K562 (cell line): ENCODE results near the gene TMEM11. TPM values are rescaled to one million over a fixed set of nuclear protein-coding genes. Genes with fewer than 3 reads are reported as not detected.

Experiments
- ATAC-seq: fragments of 200-7000 bp; cut with Tn5 transposase; 3 replicates; pipeline ENCODE4 v1.9.1; 2020; ENCODE audit warnings: moderate library complexity
- BruUV-seq: library from RNA; stranded (reverse); fragments of 400-500 nt; replicated peaks from 2 replicates; lab custom pipeline; 2021; lab: Mats Ljungman, UMichigan
- CTCF ChIA-PET: fragments of 300-600 bp; formaldehyde crosslinking; extraction: SDS; loops from one replicate; lab custom pipeline; 2021; ENCODE audit warnings: low intra/inter-chr PET ratio; lab: Yijun Ruan, JAX
- POLR2A ChIA-PET: fragments of 300-600, 350-650 bp; sonication (Branson Sonifier 250); formaldehyde crosslinking; extraction: SDS; loops from one replicate; lab custom pipeline; 2021; ENCODE audit warnings: antibody characterized with exemption, inconsistent platforms; lab: Yijun Ruan, JAX
- DNase-seq, 4 experiments: peaks; one replicate each; pipeline versions ENCODE4 v3.0.0 to v3.0.0-alpha.2; 2011 to 2018; ENCODE audit warnings: low spot score in 3 of 4, mixed read lengths in 3 of 4; ENCODE audit errors: extremely low read depth in 1 of 4
- FAIRE-seq: peaks from 2 replicates; lab custom pipeline; 2011; peaks lifted over from hg19 to GRCh38; lab: Jason Lieb, UNC
- H2AFZ ChIP-seq: 2 replicates; pipeline ENCODE4 v1.6.0; 2011; ENCODE audit warnings: low read depth, low read length, control low read depth, inconsistent platforms
- H3K27ac ChIP-seq: fragments of 200-600 bp; 3 replicates; pipeline ENCODE4 v1.8.0; 2011; ENCODE audit warnings: low read depth, mild to moderate bottlenecking, control low read depth, inconsistent platforms, low read length, moderate library complexity, mixed read lengths; ENCODE audit errors: extremely low read depth
- H3K27me3 ChIP-seq, 2 experiments: fragments of 300-600 bp in 1 of 2; 2 replicates in 1 of 2; 3 replicates in 1 of 2; pipeline versions ENCODE4 v1.6.0 to v1.8.0; 2011; ENCODE audit warnings: inconsistent platforms in 2 of 2, low read length in 2 of 2, mild to moderate bottlenecking in 1 of 2, mixed read lengths in 1 of 2, moderate library complexity in 1 of 2; ENCODE audit not compliant: control insufficient read depth in 2 of 2, insufficient read depth in 2 of 2
- H3K36me3 ChIP-seq: fragments of 300-600 bp; 3 replicates; pipeline ENCODE4 v1.8.0; 2011; ENCODE audit warnings: mild to moderate bottlenecking, low read length, inconsistent platforms; ENCODE audit not compliant: control insufficient read depth, insufficient read depth
- H3K4me1 ChIP-seq, 2 experiments: fragments of 200-600 bp in 1 of 2; replicated peaks in 1 of 2; 2 replicates in 1 of 2; 3 replicates in 1 of 2; pipeline versions ENCODE4 v1.5.1 to v1.8.0; 2011; ENCODE audit warnings: inconsistent platforms in 2 of 2, low read length in 2 of 2, mild to moderate bottlenecking in 1 of 2, mixed read lengths in 1 of 2, moderate library complexity in 1 of 2; ENCODE audit not compliant: control insufficient read depth in 2 of 2, insufficient read depth in 2 of 2
- H3K4me2 ChIP-seq: 2 replicates; pipeline ENCODE4 v1.6.1; 2011; ENCODE audit warnings: low read length, control low read depth, inconsistent platforms, mixed read lengths; ENCODE audit not compliant: insufficient read depth
- H3K4me3 ChIP-seq: fragments of 200-600 bp; sonication (generic), shearing (Covaris generic); 2 replicates; pipeline ENCODE4 v1.5.1; 2016; ENCODE audit warnings: control low read depth, inconsistent platforms
- H3K79me2 ChIP-seq: fragments of 200-600 bp; 3 replicates; pipeline ENCODE4 v1.8.0; 2011; ENCODE audit warnings: low read length, inconsistent platforms; ENCODE audit not compliant: control insufficient read depth, insufficient read depth
- H3K9ac ChIP-seq, 2 experiments: 2 replicates each; pipeline versions ENCODE4 v1.6.0 to v1.6.1; 2011; ENCODE audit warnings: low read depth in 2 of 2, low read length in 2 of 2, control low read depth in 1 of 2, inconsistent platforms in 1 of 2, mild to moderate bottlenecking in 1 of 2, mixed read lengths in 1 of 2; ENCODE audit not compliant: insufficient read depth in 1 of 2
- H3K9me1 ChIP-seq: one replicate; pipeline ENCODE4 v1.6.0; 2011; ENCODE audit warnings: inconsistent platforms, mild to moderate bottlenecking, low read length, moderate library complexity; ENCODE audit not compliant: control insufficient read depth, insufficient read depth
- H3K9me3 ChIP-seq: replicated peaks from 2 replicates; pipeline ENCODE4 v1.5.1; 2011; ENCODE audit warnings: low read depth, low read length, inconsistent platforms; ENCODE audit not compliant: control insufficient read depth, insufficient read depth
- H4K20me1 ChIP-seq: replicated peaks from 2 replicates; pipeline ENCODE4 v1.6.1; 2011; ENCODE audit warnings: low read length, inconsistent platforms, mixed read lengths; ENCODE audit not compliant: control insufficient read depth, insufficient read depth
- CC2D1A ChIP-seq: fragments of 450-650 bp; IDR thresholded peaks from 2 replicates; pipeline ENCODE4 v1.6.1; 2017; ENCODE audit warnings: mild to moderate bottlenecking
- CHAMP1 ChIP-seq: fragments of 450-650 bp; IDR thresholded peaks from 2 replicates; pipeline ENCODE4 v1.6.1; 2016; ENCODE audit warnings: mild to moderate bottlenecking
- E2F3 ChIP-seq: fragments of 250-450 bp; sonication (Bioruptor Pico); IDR thresholded peaks from 2 replicates; pipeline ENCODE4 v1.4.0; 2020; ENCODE audit warnings: mild to moderate bottlenecking
- GTF2E2 ChIP-seq: fragments of 200-800 bp; sonication (Bioruptor generic); IDR thresholded peaks from 2 replicates; pipeline ENCODE4 v1.6.1; 2016; ENCODE audit warnings: missing genetic modification characterization, missing compliant biosample characterization
- HNRNPLL ChIP-seq: fragments of 200-400 bp; formaldehyde crosslinking; IDR thresholded peaks from 2 replicates; pipeline ENCODE4 v1.6.1; 2017; ENCODE audit warnings: low read length, low read depth, mild to moderate bottlenecking; ENCODE audit not compliant: poor library complexity, severe bottlenecking
- MCM7 ChIP-seq, 2 experiments: fragments of 450-650 bp; IDR thresholded peaks; 2 replicates each; pipeline ENCODE4 v1.6.1; 2016 to 2018
- ZFPM2 ChIP-seq: fragments of 250-450 bp; sonication (Bioruptor Pico); IDR thresholded peaks from 2 replicates; pipeline ENCODE4 v1.5.1; 2022; ENCODE audit warnings: mild to moderate bottlenecking
- ZNF583 ChIP-seq: fragments of 250-450 bp; sonication (Bioruptor Pico); IDR thresholded peaks from 2 replicates; pipeline ENCODE4 v1.4.0; 2020
- WGBS: fragments of 100-300 bp; shearing (Covaris generic); methylation state at CpG from one replicate; pipeline ENCODE4 v1.1.6; 2016; ENCODE audit warnings: low coverage, mixed read lengths; ENCODE audit not compliant: insufficient coverage; ENCODE audit errors: missing lambda C conversion rate; 5-methylcytosine and 5-hydroxymethylcytosine counted together
- in situ Hi-C: fragments of 300-500 bp; cut with MboI; formaldehyde crosslinking; loops from 4 replicates; pipeline ENCODE4 v1.15.0; 2018; ENCODE audit warnings: inconsistent platforms, mixed read lengths
- intact Hi-C: fragments of 100-400 bp; cut with micrococcal nuclease; formaldehyde crosslinking; loops from 2 replicates; pipeline ENCODE4 v1.14.2; 2022
- polyA plus RNA-seq, 8 experiments: library from polyadenylated mRNA; depleted of rRNA in 4 of 8; stranded (reverse) in 5 of 8; unstranded in 3 of 8; fragments of >200 nt; fragmentation: Nextera tagmentation in 2 of 8; fragmentation: Illumina TruSeq in 1 of 8; extraction: Ambion mirVana in 2 of 8; extraction: Trizol in 1 of 8; gene quantifications; 2 replicates each; pipeline versions ENCODE4 v1.2.1 to v1.2.3, GENCODE V29; 2011 to 2014; ENCODE audit warnings: inconsistent platforms in 1 of 8, missing spikeins in 1 of 8
- total RNA-seq, 7 experiments: library from RNA; depleted of rRNA in 6 of 7; stranded (reverse); fragments of >200 nt in 6 of 7; fragmentation: Illumina TruSeq in 2 of 7; extraction: Trizol in 2 of 7; gene quantifications; 2 replicates each; pipeline versions ENCODE4 v1.2.1 to v1.2.3, GENCODE V29; 2011 to 2021; ENCODE audit warnings: low replicate concordance in 1 of 7

Gene TMEM11
- total and polyA plus RNA-seq, 9 of the 15 experiments (the other 6 are each of a cell fraction or from before 2014, with no cell fraction given), result 12.0 to 40.7 (median 30.0) TPM

- TF ChIP-seq CC2D1A, result no peak
- no peak for TF ChIP-seq CHAMP1
Measured at GRCh38 chr17:21214015-21214776, at the start of gene TMEM11 (continued).

GRCh38 chr17:21263376-21263775 lies 49.4 kb upstream of the TMEM11 start:
- intact Hi-C loops (no loop called here), in situ Hi-C loops (no loop called here)
- BruUV-seq, result no TSS peak
- no peaks in the 10 kb centered on the region; a peak in 1 of 5 replicates for H3K4me1 ChIP-seq
- no peak for ATAC-seq
- H3K9me3 ChIP-seq, result no peaks in the 10 kb centered on the region
- H3K9ac ChIP-seq, result no peak overlapping the region
- no peak overlapping the region for H2AFZ ChIP-seq
- FAIRE-seq, result no peak
- no peak overlapping the region for H3K4me2 ChIP-seq
- H4K20me1 ChIP-seq, result no peaks in the 10 kb centered on the region
- no peak overlapping the region for H3K4me3 ChIP-seq
- H3K36me3 ChIP-seq, result no peaks in the 10 kb centered on the region
- DNase-seq, result no peak
- POLR2A ChIA-PET, result no interaction called here
- H3K9me1 ChIP-seq, result no peaks in the 10 kb centered on the region
- no peak overlapping the region for H3K27ac ChIP-seq
- no peaks in the 10 kb centered on the region for H3K79me2 ChIP-seq
- CTCF ChIA-PET, result no interaction called here
- no peaks in the 10 kb centered on the region for H3K27me3 ChIP-seq
- 30% methylated on average over 5 of the region's 6 CpGs for WGBS
- TF ChIP-seq ZNF583 (CRISPR knock-in tag) (no peak), GTF2E2 (tag) (no peak), E2F3 (CRISPR knock-in tag) (no peak), MCM7 (IDR thresholded peaks at IDR 0.05) (no peak), ZFPM2 (CRISPR knock-in tag) (no peak), HNRNPLL (no peak)
